Trophoblast cell (in vitro differentiated cells and primary cell): Measurements from ENCODE around the gene NOS1AP.
"Not testable (repeated sequence)": the region's sequence is repeated elsewhere in the genome, so short reads cannot be mapped to it uniquely, and the experiment has no call there.

Experiments used
- DNase-seq, 2 donors: peaks; one replicate each; pipeline ENCODE4 v3.0.0-alpha.2; 2016
- H2AFZ ChIP-seq: 2 replicates; pipeline ENCODE4 v1.6.1; 2013; ENCODE audit warnings: low read length, moderate library complexity, mild to moderate bottlenecking; ENCODE audit not compliant: insufficient read depth, poor library complexity
- H2AK5ac ChIP-seq: 2 replicates; pipeline ENCODE4 v1.6.1; 2013; ENCODE audit warnings: mild to moderate bottlenecking, low read length
- H2BK120ac ChIP-seq: 2 replicates; pipeline ENCODE4 v1.6.1; 2013; ENCODE audit warnings: low read length, mild to moderate bottlenecking, moderate library complexity; ENCODE audit not compliant: insufficient read depth, poor library complexity
- H2BK12ac ChIP-seq: 2 replicates; pipeline ENCODE4 v1.6.1; 2013; ENCODE audit warnings: mild to moderate bottlenecking, low read length, moderate library complexity
- H2BK5ac ChIP-seq: 2 replicates; pipeline ENCODE4 v1.6.1; 2013; ENCODE audit warnings: low read length, low read depth, moderate library complexity, mild to moderate bottlenecking; ENCODE audit not compliant: poor library complexity
- H3K14ac ChIP-seq: 2 replicates; pipeline ENCODE4 v1.6.1; 2013; ENCODE audit warnings: mild to moderate bottlenecking, low read length
- H3K18ac ChIP-seq: 2 replicates; pipeline ENCODE4 v1.6.1; 2013; ENCODE audit warnings: mild to moderate bottlenecking, low read length
- H3K23ac ChIP-seq: 2 replicates; pipeline ENCODE4 v1.6.1; 2013; ENCODE audit warnings: low read length
- H3K27ac ChIP-seq: 2 replicates; pipeline ENCODE4 v1.5.1; 2013; ENCODE audit warnings: low read depth, mild to moderate bottlenecking, inconsistent platforms, low read length, moderate library complexity
- H3K27me3 ChIP-seq: 2 replicates; pipeline ENCODE4 v1.6.1; 2013; ENCODE audit warnings: inconsistent platforms, mild to moderate bottlenecking, low read length, moderate library complexity; ENCODE audit not compliant: insufficient read depth
- H3K36me3 ChIP-seq, 2 experiments: 1 replicate in 1 of 2; 2 replicates in 1 of 2; pipeline ENCODE4 v1.6.1; 2013; ENCODE audit warnings: low read length in 2 of 2, mild to moderate bottlenecking in 2 of 2, moderate library complexity in 1 of 2; ENCODE audit not compliant: insufficient read depth in 2 of 2, control insufficient read depth in 1 of 2
- H3K4ac ChIP-seq: 2 replicates; pipeline ENCODE4 v1.6.1; 2013; ENCODE audit warnings: low read depth, mild to moderate bottlenecking, low read length, moderate library complexity
- H3K4me1 ChIP-seq, 2 experiments: 1 replicate in 1 of 2; 2 replicates in 1 of 2; pipeline ENCODE4 v1.6.1; 2013; ENCODE audit warnings: low read length in 2 of 2, mild to moderate bottlenecking in 2 of 2, moderate library complexity in 1 of 2; ENCODE audit not compliant: insufficient read depth in 2 of 2, control insufficient read depth in 1 of 2
- H3K4me2 ChIP-seq: 2 replicates; pipeline ENCODE4 v1.6.1; 2013; ENCODE audit warnings: inconsistent platforms, mild to moderate bottlenecking, low read length, moderate library complexity
- H3K4me3 ChIP-seq: 2 replicates; pipeline ENCODE4 v1.5.1; 2013; ENCODE audit warnings: mild to moderate bottlenecking, low read depth, low read length, inconsistent platforms
- H3K79me1 ChIP-seq: one replicate; pipeline ENCODE4 v1.6.1; 2013; ENCODE audit warnings: low read length
- H3K79me2 ChIP-seq: 2 replicates; pipeline ENCODE4 v1.6.1; 2013; ENCODE audit warnings: low read length, mild to moderate bottlenecking; ENCODE audit not compliant: control insufficient read depth, insufficient read depth, poor library complexity
- H3K9ac ChIP-seq: 2 replicates; pipeline ENCODE4 v1.6.1; 2013; ENCODE audit warnings: mild to moderate bottlenecking, low read length
- H3K9me3 ChIP-seq: 2 replicates; pipeline ENCODE4 v1.6.1; 2013; ENCODE audit warnings: low read depth, mild to moderate bottlenecking, control low read depth, inconsistent platforms, low read length; ENCODE audit not compliant: insufficient read depth
- H4K12ac ChIP-seq: 2 replicates; pipeline ENCODE4 v1.6.1; 2013; ENCODE audit warnings: low read depth, mild to moderate bottlenecking, low read length, moderate library complexity
- H4K8ac ChIP-seq: 2 replicates; pipeline ENCODE4 v1.6.1; 2013; ENCODE audit warnings: low read depth, mild to moderate bottlenecking, low read length, moderate library complexity
- H4K91ac ChIP-seq: one replicate; pipeline ENCODE4 v1.6.1; 2013; ENCODE audit warnings: low read depth, mild to moderate bottlenecking, low read length, moderate library complexity
- WGBS: extraction: QIAGEN DNeasy Blood & Tissue Kit; methylation state at CpG from one replicate; pipeline ENCODE4 v1.1.7; 2013; ENCODE audit warnings: missing lambda C conversion rate; ENCODE audit not compliant: insufficient read length, insufficient coverage; ENCODE audit errors: extremely low coverage; 5-methylcytosine and 5-hydroxymethylcytosine counted together

The NOS1AP gene

DNA sequence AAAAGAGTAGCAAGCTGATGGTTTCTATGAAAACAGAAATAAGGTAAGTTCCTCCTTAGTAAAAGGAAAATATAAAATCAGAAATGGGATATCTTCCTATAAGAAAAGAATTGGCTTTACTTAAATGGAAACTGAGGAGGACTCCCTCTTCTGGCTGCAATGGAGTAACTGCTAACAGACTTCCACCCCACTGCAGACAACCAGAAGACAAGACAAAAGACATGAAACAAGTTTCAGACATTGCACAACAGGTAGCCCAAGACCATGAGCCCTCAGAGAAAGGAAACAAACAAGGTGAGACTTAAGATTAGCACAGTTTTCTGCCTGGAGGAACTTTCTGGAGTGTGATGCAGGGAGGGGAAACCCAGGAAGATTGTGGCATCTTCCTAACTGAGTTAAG lies 28.8 kb upstream of the NOS1AP start:
- Histone ChIP-seq H4K12ac (no peak overlapping the region), H3K27me3 (no peaks in the 10 kb centered on the region), H3K27ac (no peak overlapping the region), H2BK12ac (no peak overlapping the region), H3K14ac (no peak overlapping the region), H3K36me3 (no peaks in the 10 kb centered on the region), H3K79me1 (no peaks in the 10 kb centered on the region), H2AFZ (no peak overlapping the region), H3K9me3 (no peaks in the 10 kb centered on the region), H2BK5ac (no peak overlapping the region), H3K79me2 (no peaks in the 10 kb centered on the region), H3K4me1 (no peaks in the 10 kb centered on the region), H4K91ac (no peak overlapping the region), H2BK120ac (no peak overlapping the region), H3K23ac (no peak overlapping the region), H3K18ac (no peak overlapping the region), H4K8ac (no peak overlapping the region), H3K9ac (no peak overlapping the region), H3K4me3 (no peak overlapping the region), H3K4ac (no peak overlapping the region), H2AK5ac (no peak overlapping the region), H3K4me2 (no peak overlapping the region)
- DNase-seq: peak in 1 of 2 donors; percentile 36

DNA sequence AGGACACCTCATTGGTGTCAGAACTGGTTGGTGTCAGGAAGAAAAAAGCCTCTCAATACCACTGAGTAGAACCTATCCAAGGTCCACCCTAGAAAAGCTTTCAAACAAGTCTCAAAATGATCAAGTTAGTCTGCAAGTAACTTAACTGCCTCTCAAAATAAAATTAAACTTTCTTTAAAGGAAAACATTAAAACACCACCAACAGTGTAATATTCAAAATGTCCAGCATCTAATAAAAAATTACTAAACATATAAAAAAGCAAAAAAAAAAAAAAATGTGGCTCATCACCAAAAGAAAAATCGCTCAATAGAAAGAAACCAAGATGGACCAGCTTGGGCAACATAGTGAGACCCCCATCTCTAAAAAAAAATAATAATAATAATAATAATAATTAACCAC lies 27.1 kb upstream of the NOS1AP start:
- WGBS: no CpG with 5 or more reads among the region's 1 CpG
- no peak overlapping the region for H3K14ac ChIP-seq
- no peak overlapping the region for H2AK5ac ChIP-seq
- no peak for DNase-seq
- H3K4me3 ChIP-seq: no peak overlapping the region
- no peaks in the 10 kb centered on the region for H3K4me1 ChIP-seq
- H3K18ac ChIP-seq: no peak overlapping the region
- H3K79me1 ChIP-seq: no peaks in the 10 kb centered on the region
- H3K9ac ChIP-seq: no peak overlapping the region
- no peak overlapping the region for H3K4ac ChIP-seq
- H3K9me3 ChIP-seq: no peaks in the 10 kb centered on the region
- H2AFZ ChIP-seq: no peak overlapping the region
- no peak overlapping the region for H3K4me2 ChIP-seq
- H2BK12ac ChIP-seq: no peak overlapping the region
- no peak overlapping the region for H4K91ac ChIP-seq
- no peak overlapping the region for H2BK120ac ChIP-seq
- no peak overlapping the region for H2BK5ac ChIP-seq
- no peaks in the 10 kb centered on the region for H3K27me3 ChIP-seq
- no peaks in the 10 kb centered on the region for H3K36me3 ChIP-seq
- no peaks in the 10 kb centered on the region for H3K79me2 ChIP-seq
- H4K8ac ChIP-seq: no peak overlapping the region
- H4K12ac ChIP-seq: no peak overlapping the region
- no peak overlapping the region for H3K23ac ChIP-seq
- no peak overlapping the region for H3K27ac ChIP-seq

DNA sequence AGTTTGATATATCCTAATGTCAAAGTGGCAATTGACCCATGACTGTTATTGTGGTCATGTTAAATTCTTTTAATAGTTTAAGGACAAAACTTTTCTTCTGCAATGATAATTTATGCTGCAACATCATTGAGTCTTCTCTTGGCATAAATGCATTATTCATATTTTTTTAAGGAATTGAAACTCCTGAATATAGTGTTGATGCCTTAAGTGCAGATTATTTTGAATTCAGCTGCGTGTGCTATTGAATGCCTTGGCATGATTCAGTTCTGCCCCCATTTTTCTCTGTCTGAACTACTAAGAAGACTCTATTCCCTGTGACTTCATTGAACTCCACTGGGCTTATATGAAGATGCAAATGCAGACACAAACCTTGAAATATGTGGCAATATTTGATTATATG lies 22.6 kb upstream of the NOS1AP start:
- no peaks in the 10 kb centered on the region for H3K27me3 ChIP-seq
- no peak overlapping the region for H3K18ac ChIP-seq
- H3K27ac ChIP-seq: no peak overlapping the region
- H2AK5ac ChIP-seq: no peak overlapping the region
- no peak overlapping the region for H2BK5ac ChIP-seq
- H3K79me2 ChIP-seq: no peaks in the 10 kb centered on the region
- H3K4ac ChIP-seq: no peak overlapping the region
- WGBS: no CpG with 5 or more reads among the region's 1 CpG
- no peak overlapping the region for H3K23ac ChIP-seq
- no peaks in the 10 kb centered on the region for H3K79me1 ChIP-seq
- no peak overlapping the region for H3K9ac ChIP-seq
- no peak overlapping the region for H2BK120ac ChIP-seq
- no peak overlapping the region for H3K4me2 ChIP-seq
- no peak overlapping the region for H4K8ac ChIP-seq
- H3K36me3 ChIP-seq: no peaks in the 10 kb centered on the region
- no peak overlapping the region for H4K12ac ChIP-seq
- no peak for DNase-seq
- H3K4me1 ChIP-seq: no peaks in the 10 kb centered on the region
- H3K14ac ChIP-seq: no peak overlapping the region
- H2AFZ ChIP-seq: no peak overlapping the region
- H4K91ac ChIP-seq: no peak overlapping the region
- no peaks in the 10 kb centered on the region for H3K9me3 ChIP-seq
- no peak overlapping the region for H2BK12ac ChIP-seq
- no peak overlapping the region for H3K4me3 ChIP-seq

DNA sequence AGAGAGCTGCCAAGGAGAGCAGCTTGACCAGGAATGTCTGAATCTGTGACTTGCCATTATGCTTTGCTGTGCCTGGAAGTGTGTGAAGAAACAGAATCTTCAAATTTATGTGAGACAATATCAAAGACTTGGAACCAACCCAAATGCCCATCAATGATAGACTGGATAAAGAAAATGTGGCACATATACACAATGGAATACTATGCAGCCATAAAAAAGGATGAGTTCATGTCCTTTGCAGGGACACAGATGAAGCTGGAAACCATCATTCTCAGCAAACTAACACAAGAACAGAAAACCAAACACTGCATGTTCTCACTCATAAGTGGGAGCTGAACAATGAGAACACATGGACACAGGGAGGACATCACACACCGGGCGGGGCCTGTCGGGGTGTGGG lies 15.5 kb upstream of the NOS1AP start:
- not testable (repeated sequence) for H3K9ac ChIP-seq, H2AK5ac ChIP-seq, H3K36me3 ChIP-seq, H3K79me1 ChIP-seq, H3K4me3 ChIP-seq, H3K14ac ChIP-seq, H3K23ac ChIP-seq, H4K91ac ChIP-seq, H3K18ac ChIP-seq, H2BK12ac ChIP-seq, H3K4ac ChIP-seq, H3K4me1 ChIP-seq, H3K27me3 ChIP-seq, H2BK5ac ChIP-seq, H2AFZ ChIP-seq, DNase-seq, H3K27ac ChIP-seq, H2BK120ac ChIP-seq, H4K12ac ChIP-seq, H3K9me3 ChIP-seq, H3K4me2 ChIP-seq, H4K8ac ChIP-seq, H3K79me2 ChIP-seq
- no CpG with 5 or more reads among the region's 3 CpGs for WGBS

DNA sequence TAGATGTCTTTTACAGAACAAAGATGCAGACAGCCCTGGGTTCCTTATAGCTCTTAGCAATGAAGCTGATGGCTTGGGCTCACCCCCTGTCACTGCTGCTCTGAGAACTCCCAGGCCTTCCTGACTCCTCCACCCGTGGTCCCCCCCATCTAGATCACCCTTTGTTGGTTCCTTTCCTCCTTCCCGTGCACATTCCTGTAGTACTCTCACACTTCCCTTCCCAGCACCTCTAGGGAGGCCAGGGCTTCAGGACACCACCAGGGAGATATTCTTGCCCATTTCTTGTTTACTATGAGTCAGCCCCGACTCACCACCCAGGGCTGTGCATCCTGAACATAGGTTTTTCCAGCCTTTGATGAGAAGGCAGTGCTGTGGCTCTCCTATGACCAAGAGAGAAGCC lies 14.4 kb upstream of the NOS1AP start:
- no peak overlapping the region for H4K8ac ChIP-seq
- H2BK5ac ChIP-seq: no peak overlapping the region
- no peak overlapping the region for H2BK120ac ChIP-seq
- H3K36me3 ChIP-seq: no peaks in the 10 kb centered on the region
- H3K4me1 ChIP-seq: peaks cover 0 to 4% of the 10 kb centered on the region in 2 experiments
- no peak overlapping the region for H3K18ac ChIP-seq
- H3K4me3 ChIP-seq: no peak overlapping the region
- no peaks in the 10 kb centered on the region for H3K9me3 ChIP-seq
- DNase-seq: no peak
- H4K91ac ChIP-seq: no peak overlapping the region
- no peak overlapping the region for H2AFZ ChIP-seq
- H3K4me2 ChIP-seq: no peak overlapping the region
- H3K27me3 ChIP-seq: no peaks in the 10 kb centered on the region
- H2BK12ac ChIP-seq: no peak overlapping the region
- H4K12ac ChIP-seq: no peak overlapping the region
- no peak overlapping the region for H3K27ac ChIP-seq
- H3K79me2 ChIP-seq: no peaks in the 10 kb centered on the region
- WGBS: no CpG with 5 or more reads among the region's 3 CpGs
- H2AK5ac ChIP-seq: no peak overlapping the region
- no peak overlapping the region for H3K4ac ChIP-seq
- H3K9ac ChIP-seq: no peak overlapping the region
- no peaks in the 10 kb centered on the region for H3K79me1 ChIP-seq
- no peak overlapping the region for H3K23ac ChIP-seq
- no peak overlapping the region for H3K14ac ChIP-seq
